PC-9 (cell line): ENCODE data around the gene TNC.

ENCODE experiments used
- CTCF ChIP-seq: fragments of 200-600 bp; sonication (generic); conservative IDR thresholded peaks from 2 replicates; pipeline ENCODE4 v1.6.1; 2017; ENCODE audit warnings: mixed run types, antibody characterized with exemption, mild to moderate bottlenecking, moderate library complexity
- EZH2 ChIP-seq: fragments of 200-600 bp; sonication (generic); IDR thresholded peaks from 2 replicates; pipeline ENCODE4 v1.8.0; 2017; ENCODE audit warnings: antibody characterized with exemption, low read depth

- TF ChIP-seq CTCF (no peak), EZH2 (no peak)
Observed at GRCh38 chr9:115118879-115119218, 892 bp upstream of the TNC start.
